H1 (cell line): ENCODE results near the gene TAS2R31. TPM values are rescaled to one million over a fixed set of nuclear protein-coding genes. Genes with fewer than 3 reads are reported as not detected.

Experiments used
- ASH2L ChIP-seq: fragments of 200-600, 300-600 bp; sonication (generic); IDR thresholded peaks from one replicate; pipeline ENCODE4 v1.7.1; 2017; ENCODE audit warnings: low read length
- CHD7 ChIP-seq: fragments of 300-600 bp; sonication (generic); IDR thresholded peaks from 2 replicates; pipeline ENCODE4 v1.7.1; 2012; ENCODE audit warnings: low read length, moderate library complexity, mild to moderate bottlenecking, inconsistent platforms; ENCODE audit not compliant: insufficient replicate concordance
- GTF2F1 ChIP-seq: IDR thresholded peaks from 2 replicates; pipeline ENCODE4 v1.6.1; 2012; ENCODE audit warnings: low read depth, low read length, improper control_type of control experiment, borderline replicate concordance
- HDAC2 ChIP-seq, 2 experiments: fragments of 300-600 bp in 1 of 2; sonication (generic) in 1 of 2; IDR thresholded peaks; 2 replicates each; pipeline ENCODE4 v1.6.1; 2011 to 2012; ENCODE audit warnings: low read depth in 2 of 2, low read length in 2 of 2, mild to moderate bottlenecking in 2 of 2, moderate library complexity in 2 of 2, borderline replicate concordance in 1 of 2, inconsistent platforms in 1 of 2
- KDM5A ChIP-seq: fragments of 200-600 bp; IDR thresholded peaks from 2 replicates; pipeline ENCODE4 v1.7.1; 2012; ENCODE audit warnings: mild to moderate bottlenecking, low read length, inconsistent platforms, mixed read lengths
- NRF1 ChIP-seq: IDR thresholded peaks from 2 replicates; pipeline ENCODE4 v1.6.1; 2011; ENCODE audit warnings: mild to moderate bottlenecking, low read depth, low read length, improper control_type of control experiment
- POU5F1 ChIP-seq: IDR thresholded peaks from 2 replicates; pipeline ENCODE4 v1.6.1; 2011; ENCODE audit warnings: low read depth, mild to moderate bottlenecking, low read length, moderate library complexity
- SP1 ChIP-seq: IDR thresholded peaks from 2 replicates; pipeline ENCODE4 v1.6.1; 2011; ENCODE audit warnings: low read depth, low read length
- SP2 ChIP-seq: IDR thresholded peaks from 2 replicates; pipeline ENCODE4 v1.6.1; 2012; ENCODE audit warnings: mild to moderate bottlenecking, low read length, inconsistent platforms
- YY1 ChIP-seq: IDR thresholded peaks from 2 replicates; pipeline ENCODE4 v1.6.1; 2011; ENCODE audit warnings: low read depth, mild to moderate bottlenecking, low read length
- polyA plus RNA-seq, 7 experiments: library from polyadenylated mRNA; depleted of rRNA in 3 of 7; stranded (reverse) in 5 of 7; unstranded in 2 of 7; fragments of >200 nt in 5 of 7; fragments of 200-250 nt in 2 of 7; gene quantifications; 1 replicate in 5 of 7; 2 replicates in 1 of 7; 4 replicates in 1 of 7; pipeline versions ENCODE4 v1.2.1 to v1.2.3, GENCODE V29; 2011 to 2013; ENCODE audit warnings: missing spikeins in 2 of 7, mixed read lengths in 2 of 7
- total RNA-seq: library from RNA; stranded (reverse); fragmentation: NEBNext Ultra II Directional; extraction: Animal tissue kit (Norgen Biotek cat#: 25700); gene quantifications from 2 replicates; pipeline ENCODE4 v1.2.1, GENCODE V29; 2021

Gene TAS2R31
- total and polyA plus RNA-seq, 2 of the 8 experiments (the other 6 are each of a cell fraction or from before 2014, with no cell fraction given): 0.24 to 1.4 TPM

- TF ChIP-seq CHD7: no peak
- TF ChIP-seq KDM5A: no peak
- no peak for TF ChIP-seq ASH2L
- TF ChIP-seq HDAC2 (IDR thresholded peaks at IDR 0.05; ENCODE audit: borderline replicate concordance in 1 of 2, low read depth in 2 of 2, low read length in 2 of 2): no peak
- no peak for TF ChIP-seq NRF1
- no peak for TF ChIP-seq SP2
- TF ChIP-seq SP1: no peak
- TF ChIP-seq YY1: no peak
- TF ChIP-seq POU5F1: no peak
- no peak for TF ChIP-seq GTF2F1
Observed at GRCh38 chr12:11040162-11040561, 9.0 kb upstream of the TAS2R31 start (continued).
